Cardiac fibroblast (primary cell): ENCODE results near the gene MYBPH.
A peak's percentile ranks its signal among the peaks of the same experiment; 100 is the strongest.

Experiments used
- DNase-seq, 2 donors: peaks; one replicate each; pipeline versions ENCODE4 v3.0.0 to v3.0.0-alpha.2; 2010; ENCODE audit warnings: low read depth in 2 of 2
- H3K4me3 ChIP-seq, 2 donors: replicated peaks in 1 of 2; 1 replicate in 1 of 2; 2 replicates in 1 of 2; pipeline ENCODE4 v1.5.1; 2011; ENCODE audit warnings: low read depth in 2 of 2, low read length in 2 of 2, mild to moderate bottlenecking in 2 of 2, moderate library complexity in 1 of 2
- CTCF ChIP-seq: IDR thresholded peaks from one replicate; pipeline ENCODE4 v1.5.1; 2011; ENCODE audit warnings: low read depth, mild to moderate bottlenecking, low read length, inconsistent platforms

MYBPH gene

GRCh38 chr1:203177470-203178039, 1.9 kb upstream of the MYBPH start:
- H3K4me3 ChIP-seq = no peak overlapping the region
- TF ChIP-seq CTCF = no peak
- DNase-seq = peak; percentile 51 to 63

- H3K4me3 ChIP-seq = no peak overlapping the region
- no peak for DNase-seq
- no peak for TF ChIP-seq CTCF
These were observed 1.4 kb upstream of the MYBPH start for GRCh38 chr1:203177036-203177405.

GRCh38 chr1:203176273-203177035, 828 bp upstream of the MYBPH start:
- no peak overlapping the region for H3K4me3 ChIP-seq
- no peak for TF ChIP-seq CTCF
- no peak for DNase-seq

- no peak for TF ChIP-seq CTCF
- no peak overlapping the region for H3K4me3 ChIP-seq
- DNase-seq = peak in 1 of 2 donors; percentile 39
These were observed 208 bp upstream of the MYBPH start for GRCh38 chr1:203175827-203176241.

- DNase-seq = no peak
- no peak for TF ChIP-seq CTCF
- H3K4me3 ChIP-seq = no peak overlapping the region
These were observed 1.2 kb downstream of the MYBPH start for GRCh38 chr1:203174324-203174985.

- no peak overlapping the region for H3K4me3 ChIP-seq
- no peak for TF ChIP-seq CTCF
- no peak for DNase-seq
These were observed 2.1 kb downstream of the MYBPH start for GRCh38 chr1:203173566-203173965.
